OCI-LY7 (cell line): ENCODE data around the gene SIN3B. TPM values are rescaled to one million over a fixed set of nuclear protein-coding genes. Genes with fewer than 3 reads are reported as not detected.

Experiments used
- BruUV-seq: library from RNA; stranded (reverse); fragments of 400-500 nt; replicated peaks from 2 replicates; lab custom pipeline; 2021; lab: Mats Ljungman, UMichigan
- CTCF ChIA-PET: fragments of 300-600 bp; sonication (Branson Sonifier 250); formaldehyde crosslinking; loops from one replicate; lab custom pipeline; 2022; ENCODE audit warnings: antibody characterized with exemption; ENCODE audit not compliant: unreplicated experiment; lab: Charles Lee
- POLR2A ChIA-PET: fragments of 300-600 bp; sonication (Branson Sonifier 250); formaldehyde crosslinking; loops from one replicate; lab custom pipeline; 2022; ENCODE audit warnings: antibody characterized with exemption; lab: Charles Lee
- DNase-seq: peaks from one replicate; pipeline ENCODE4 v3.0.0-alpha.2; 2015; ENCODE audit warnings: low spot score
- H2AFZ ChIP-seq: fragments of 200-600 bp; sonication (generic), shearing (Covaris generic); 2 replicates; pipeline ENCODE4 v1.6.1; 2014; ENCODE audit warnings: mild to moderate bottlenecking, antibody characterized with exemption, low read length, moderate library complexity
- H3K27ac ChIP-seq: fragments of 200-600 bp; sonication (generic); 2 replicates; pipeline ENCODE4 v1.5.1; 2014; ENCODE audit warnings: mixed run types, low read depth, mild to moderate bottlenecking, moderate library complexity, low read length, inconsistent platforms; ENCODE audit not compliant: poor library complexity, severe bottlenecking
- H3K36me3 ChIP-seq: fragments of 200-600 bp; sonication (generic); 2 replicates; pipeline ENCODE4 v1.6.1; 2014; ENCODE audit warnings: mild to moderate bottlenecking, antibody characterized with exemption, low read length, moderate library complexity, mixed read lengths; ENCODE audit not compliant: insufficient read depth
- H3K4me1 ChIP-seq: fragments of 200-600 bp; sonication (generic); 2 replicates; pipeline ENCODE4 v1.5.1; 2014; ENCODE audit warnings: mild to moderate bottlenecking, low read length; ENCODE audit not compliant: insufficient read depth, poor library complexity, severe bottlenecking
- H3K4me2 ChIP-seq: fragments of 200-600 bp; sonication (generic); 2 replicates; pipeline ENCODE4 v1.6.1; 2014; ENCODE audit warnings: mild to moderate bottlenecking, low read length
- H3K4me3 ChIP-seq: fragments of 200-600 bp; sonication (generic); 2 replicates; pipeline ENCODE4 v1.5.1; 2014; ENCODE audit warnings: mild to moderate bottlenecking, low read depth, low read length; ENCODE audit not compliant: poor library complexity, severe bottlenecking
- H3K79me2 ChIP-seq: fragments of 200-600 bp; sonication (generic); 2 replicates; pipeline ENCODE4 v1.6.1; 2016; ENCODE audit warnings: low read depth, mild to moderate bottlenecking, low read length, moderate library complexity, mixed read lengths; ENCODE audit not compliant: insufficient read depth
- H3K9me2 ChIP-seq: fragments of 200-600 bp; sonication (generic); 2 replicates; pipeline ENCODE4 v1.6.1; 2016; ENCODE audit warnings: mild to moderate bottlenecking, low read length, mixed read lengths; ENCODE audit not compliant: insufficient read depth
- H3K9me3 ChIP-seq: fragments of 200-600 bp; sonication (generic); 2 replicates; pipeline ENCODE4 v1.6.1; 2014; ENCODE audit warnings: mild to moderate bottlenecking, mixed run types, low read length, mixed read lengths
- H4K20me1 ChIP-seq: fragments of 200-600 bp; sonication (generic); 2 replicates; pipeline ENCODE4 v1.6.1; 2014; ENCODE audit warnings: mild to moderate bottlenecking, antibody characterized with exemption, low read length, moderate library complexity, mixed read lengths; ENCODE audit not compliant: insufficient read depth
- CTCF ChIP-seq: fragments of 200-600 bp; sonication (generic); conservative IDR thresholded peaks from 2 replicates; pipeline ENCODE4 v1.5.1; 2014; ENCODE audit warnings: mild to moderate bottlenecking, antibody characterized with exemption, low read length, moderate library complexity, mixed read lengths
- EZH2phosphoT487 ChIP-seq: fragments of 200-600 bp; sonication (generic); IDR thresholded peaks from 2 replicates; pipeline ENCODE4 v1.6.1; 2018; ENCODE audit warnings: low read depth, borderline replicate concordance, mild to moderate bottlenecking, mixed run types, antibody characterized with exemption, low read length, moderate library complexity, mixed read lengths
- intact Hi-C: fragments of 100-400 bp; cut with micrococcal nuclease; formaldehyde crosslinking; loops from one replicate; pipeline ENCODE4 v1.10.0; 2022; ENCODE audit not compliant: unreplicated experiment
- total RNA-seq, 2 experiments: library from RNA; depleted of rRNA in 1 of 2; stranded (reverse); fragments of >200 nt in 1 of 2; shearing (Covaris generic) in 1 of 2; gene quantifications; 2 replicates each; pipeline ENCODE4 v1.2.3, GENCODE V29; 2014 to 2022

The SIN3B gene
- total RNA-seq, 2 experiments from 2014 or later = 19.4 to 45.4 TPM

- POLR2A ChIA-PET = no interaction called here
- no peak overlapping the region for H3K4me3 ChIP-seq
- peaks cover 5% of the 10 kb centered on the region for H3K4me1 ChIP-seq
- intact Hi-C loops = no loop called here
- DNase-seq = no peak
- no TSS peak for BruUV-seq
- no peaks in the 10 kb centered on the region for H3K9me2 ChIP-seq
- CTCF ChIA-PET = no interaction called here
- no peak overlapping the region for H2AFZ ChIP-seq
- no peaks in the 10 kb centered on the region for H4K20me1 ChIP-seq
- no peak overlapping the region for H3K4me2 ChIP-seq
- H3K79me2 ChIP-seq = no peaks in the 10 kb centered on the region
- H3K9me3 ChIP-seq = no peaks in the 10 kb centered on the region
- no peak overlapping the region for H3K27ac ChIP-seq
- no peak for TF ChIP-seq EZH2phosphoT487
- TF ChIP-seq CTCF = no peak
- peaks cover 17% of the 10 kb centered on the region for H3K36me3 ChIP-seq
Observed at GRCh38 chr19:16861011-16861410, 31.8 kb downstream of the SIN3B start.

GRCh38 chr19:16861834-16862233 lies 32.6 kb downstream of the SIN3B start:
- DNase-seq = no peak
- CTCF ChIA-PET = no interaction called here
- H3K4me1 ChIP-seq = peaks cover 5% of the 10 kb centered on the region
- no peaks in the 10 kb centered on the region for H3K9me3 ChIP-seq
- H3K79me2 ChIP-seq = no peaks in the 10 kb centered on the region
- no peak for TF ChIP-seq EZH2phosphoT487
- no peak for TF ChIP-seq CTCF
- intact Hi-C loops = no loop called here
- H4K20me1 ChIP-seq = no peaks in the 10 kb centered on the region
- POLR2A ChIA-PET = no interaction called here
- peaks cover 23% of the 10 kb centered on the region for H3K36me3 ChIP-seq
- H3K27ac ChIP-seq = no peak overlapping the region
- no TSS peak for BruUV-seq
- no peak overlapping the region for H3K4me2 ChIP-seq
- H3K4me3 ChIP-seq = no peak overlapping the region
- no peak overlapping the region for H2AFZ ChIP-seq
- no peaks in the 10 kb centered on the region for H3K9me2 ChIP-seq

- H3K36me3 ChIP-seq = peaks cover 25% of the 10 kb centered on the region
- ChIA-PET CTCF (no interaction called here), POLR2A (interaction anchor here (0.5 kb wide), 1 partner anchor 20 kb away, joined by 4 read pairs; no protein-coding TSS in a partner anchor)
- no peaks in the 10 kb centered on the region for H3K79me2 ChIP-seq
- no peaks in the 10 kb centered on the region for H3K9me3 ChIP-seq
- TF ChIP-seq CTCF (no peak), EZH2phosphoT487 (no peak)
- TSS peak; percentile 81 for BruUV-seq
- no peak overlapping the region for H3K27ac ChIP-seq
- no peaks in the 10 kb centered on the region for H4K20me1 ChIP-seq
- no peaks in the 10 kb centered on the region for H3K9me2 ChIP-seq
- no peak overlapping the region for H3K4me2 ChIP-seq
- intact Hi-C loops = no loop called here
- H3K4me3 ChIP-seq = no peak overlapping the region
- no peak overlapping the region for H2AFZ ChIP-seq
- H3K4me1 ChIP-seq = peaks cover 5% of the 10 kb centered on the region
- no peak for DNase-seq
Observed at GRCh38 chr19:16862826-16863415, 33.7 kb downstream of the SIN3B start.
